Endothelial cell (in vitro differentiated cells): Measurements from ENCODE around the gene TFEB. TPM values are rescaled to one million over a fixed set of nuclear protein-coding genes. Genes with fewer than 3 reads are reported as not detected.

ENCODE experiments used
- DNase-seq: peaks from one replicate; pipeline ENCODE4 v3.0.0; 2021; ENCODE audit warnings: low spot score
- H3K27ac Mint-ChIP-seq: one replicate; pipeline ENCODE4 v1.8.0; 2021; ENCODE audit warnings: mixed read lengths, inconsistent platforms; ENCODE audit not compliant: unreplicated experiment
- H3K27me3 Mint-ChIP-seq: one replicate; pipeline ENCODE4 v1.8.0; 2021; ENCODE audit warnings: mild to moderate bottlenecking, moderate library complexity, mixed read lengths, inconsistent platforms; ENCODE audit not compliant: unreplicated experiment
- H3K36me3 Mint-ChIP-seq: one replicate; pipeline ENCODE4 v1.8.0; 2021; ENCODE audit warnings: mild to moderate bottlenecking, low read depth, mixed read lengths, inconsistent platforms; ENCODE audit not compliant: unreplicated experiment
- H3K4me1 Mint-ChIP-seq: one replicate; pipeline ENCODE4 v1.8.0; 2021; ENCODE audit warnings: mild to moderate bottlenecking, mixed read lengths, inconsistent platforms; ENCODE audit not compliant: unreplicated experiment
- H3K4me3 Mint-ChIP-seq: one replicate; pipeline ENCODE4 v1.8.0; 2021; ENCODE audit warnings: mild to moderate bottlenecking, mixed read lengths, inconsistent platforms; ENCODE audit not compliant: unreplicated experiment
- H3K9me3 Mint-ChIP-seq: one replicate; pipeline ENCODE4 v1.8.0; 2021; ENCODE audit warnings: mixed read lengths, inconsistent platforms; ENCODE audit not compliant: unreplicated experiment
- CTCF ChIP-seq: fragments of 200-600 bp; sonication (generic); IDR thresholded peaks from one replicate; pipeline ENCODE4 v1.5.0; 2021; ENCODE audit warnings: antibody characterized with exemption; ENCODE audit not compliant: unreplicated experiment
- total RNA-seq: library from RNA; stranded (reverse); fragmentation: NEBNext Ultra II Directional; extraction: Animal tissue kit (Norgen Biotek cat#: 25700); gene quantifications from one replicate; pipeline ENCODE4 v1.2.1, GENCODE V29; 2021; ENCODE audit not compliant: unreplicated experiment

The TFEB gene
- total RNA-seq, 1 donor from 2014 or later: 10.4 TPM

- TF ChIP-seq CTCF: no peak
- peaks cover 26% of the 10 kb centered on the region for H3K4me1 Mint-ChIP-seq
- peaks cover 3% of the 10 kb centered on the region for H3K27me3 Mint-ChIP-seq
- no peak for DNase-seq
- H3K27ac Mint-ChIP-seq: no peak overlapping the region
- no peak overlapping the region for H3K4me3 Mint-ChIP-seq
- no peaks in the 10 kb centered on the region for H3K36me3 Mint-ChIP-seq
- no peaks in the 10 kb centered on the region for H3K9me3 Mint-ChIP-seq
These were observed 55.0 kb downstream of the TFEB start for GRCh38 chr6:41680182-41680965.

GRCh38 chr6:41679696-41680095 is 55.7 kb downstream of the TFEB start:
- H3K27ac Mint-ChIP-seq: no peak overlapping the region

GRCh38 chr6:41678511-41679084 is 56.8 kb downstream of the TFEB start:
- no peak overlapping the region for H3K4me3 Mint-ChIP-seq
- H3K9me3 Mint-ChIP-seq: no peaks in the 10 kb centered on the region
- DNase-seq: no peak
- no peak for TF ChIP-seq CTCF
- no peaks in the 10 kb centered on the region for H3K36me3 Mint-ChIP-seq
- peaks cover 9% of the 10 kb centered on the region for H3K27me3 Mint-ChIP-seq
- H3K4me1 Mint-ChIP-seq: peaks cover 27% of the 10 kb centered on the region
- H3K27ac Mint-ChIP-seq: peak overlapping the region; percentile 80

More at GRCh38 chr6:41679696-41680095, 55.7 kb downstream of the TFEB start:
- H3K36me3 Mint-ChIP-seq: no peaks in the 10 kb centered on the region
- peaks cover 26% of the 10 kb centered on the region for H3K4me1 Mint-ChIP-seq
- peaks cover 3% of the 10 kb centered on the region for H3K27me3 Mint-ChIP-seq
- H3K4me3 Mint-ChIP-seq: no peak overlapping the region
- no peaks in the 10 kb centered on the region for H3K9me3 Mint-ChIP-seq
- DNase-seq: no peak
- no peak for TF ChIP-seq CTCF

- peak overlapping the region; percentile 13 for H3K4me3 Mint-ChIP-seq
- peaks cover 8% of the 10 kb centered on the region for H3K27me3 Mint-ChIP-seq
- no peak for TF ChIP-seq CTCF
- no peak for DNase-seq
- peaks cover 21% of the 10 kb centered on the region for H3K4me1 Mint-ChIP-seq
- H3K9me3 Mint-ChIP-seq: no peaks in the 10 kb centered on the region
- H3K36me3 Mint-ChIP-seq: no peaks in the 10 kb centered on the region
- peak overlapping the region; percentile 13 for H3K27ac Mint-ChIP-seq
These were observed 58.1 kb downstream of the TFEB start for GRCh38 chr6:41677124-41677921.
